Measurements from ENCODE around the gene LRRC27.

Gene LRRC27

DNA sequence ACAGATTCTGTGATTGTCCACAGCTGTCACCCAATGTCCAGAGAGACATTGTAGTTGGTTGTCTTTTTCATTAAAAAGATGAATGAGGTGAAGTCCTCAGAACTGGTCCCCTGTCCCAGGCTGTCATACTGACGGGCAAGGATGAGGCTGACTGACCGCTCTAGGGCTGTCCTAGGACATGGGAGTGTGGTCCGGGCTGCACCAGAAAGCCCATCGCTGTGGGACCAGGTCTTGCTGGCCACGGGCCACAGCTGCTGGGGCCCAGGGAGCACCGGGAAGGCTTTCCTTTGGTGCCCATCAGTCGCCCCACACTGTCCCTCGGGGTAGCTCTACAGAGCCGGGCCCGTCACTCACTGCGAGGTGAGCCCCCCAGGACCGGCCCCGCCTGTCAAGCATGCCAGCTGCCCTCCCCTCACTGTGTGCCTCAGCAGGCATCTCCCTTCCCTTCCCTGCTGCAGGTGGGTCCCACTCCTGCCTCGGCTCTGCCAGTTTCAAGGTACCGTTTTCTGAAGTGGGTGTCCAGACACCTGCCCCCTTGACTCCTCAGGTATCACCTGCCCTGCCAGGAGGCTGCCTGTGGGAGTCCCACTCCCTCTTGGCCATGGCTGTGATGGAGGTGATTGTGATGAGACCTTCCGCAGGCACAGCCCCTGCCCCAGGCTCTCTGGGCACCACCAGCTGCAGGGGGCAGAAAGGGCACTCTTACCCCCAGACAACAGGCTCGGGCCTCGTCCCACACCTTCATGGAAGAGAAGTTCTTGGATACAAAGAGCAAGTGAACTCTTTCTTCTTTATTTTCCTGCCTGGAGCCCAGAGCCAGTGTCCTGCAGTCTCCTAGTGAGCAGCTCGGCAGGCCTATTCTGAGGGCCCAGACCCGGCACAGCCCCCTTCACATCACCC is 21.7 kb downstream of the LRRC27 start:
- TF ChIP-seq, protein P1, sequence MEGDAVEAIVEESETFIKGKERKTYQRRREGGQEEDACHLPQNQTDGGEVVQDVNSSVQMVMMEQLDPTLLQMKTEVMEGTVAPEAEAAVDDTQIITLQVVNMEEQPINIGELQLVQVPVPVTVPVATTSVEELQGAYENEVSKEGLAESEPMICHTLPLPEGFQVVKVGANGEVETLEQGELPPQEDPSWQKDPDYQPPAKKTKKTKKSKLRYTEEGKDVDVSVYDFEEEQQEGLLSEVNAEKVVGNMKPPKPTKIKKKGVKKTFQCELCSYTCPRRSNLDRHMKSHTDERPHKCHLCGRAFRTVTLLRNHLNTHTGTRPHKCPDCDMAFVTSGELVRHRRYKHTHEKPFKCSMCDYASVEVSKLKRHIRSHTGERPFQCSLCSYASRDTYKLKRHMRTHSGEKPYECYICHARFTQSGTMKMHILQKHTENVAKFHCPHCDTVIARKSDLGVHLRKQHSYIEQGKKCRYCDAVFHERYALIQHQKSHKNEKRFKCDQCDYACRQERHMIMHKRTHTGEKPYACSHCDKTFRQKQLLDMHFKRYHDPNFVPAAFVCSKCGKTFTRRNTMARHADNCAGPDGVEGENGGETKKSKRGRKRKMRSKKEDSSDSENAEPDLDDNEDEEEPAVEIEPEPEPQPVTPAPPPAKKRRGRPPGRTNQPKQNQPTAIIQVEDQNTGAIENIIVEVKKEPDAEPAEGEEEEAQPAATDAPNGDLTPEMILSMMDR (conservative IDR thresholded peaks at IDR 0.05; ENCODE audit: low read depth, low read length) = no peak
- H3K4me3 ChIP-seq (ENCODE audit: low read depth, low read length) = no peak overlapping the region
- DNase-seq (ENCODE audit: low read depth) = no peak

DNA sequence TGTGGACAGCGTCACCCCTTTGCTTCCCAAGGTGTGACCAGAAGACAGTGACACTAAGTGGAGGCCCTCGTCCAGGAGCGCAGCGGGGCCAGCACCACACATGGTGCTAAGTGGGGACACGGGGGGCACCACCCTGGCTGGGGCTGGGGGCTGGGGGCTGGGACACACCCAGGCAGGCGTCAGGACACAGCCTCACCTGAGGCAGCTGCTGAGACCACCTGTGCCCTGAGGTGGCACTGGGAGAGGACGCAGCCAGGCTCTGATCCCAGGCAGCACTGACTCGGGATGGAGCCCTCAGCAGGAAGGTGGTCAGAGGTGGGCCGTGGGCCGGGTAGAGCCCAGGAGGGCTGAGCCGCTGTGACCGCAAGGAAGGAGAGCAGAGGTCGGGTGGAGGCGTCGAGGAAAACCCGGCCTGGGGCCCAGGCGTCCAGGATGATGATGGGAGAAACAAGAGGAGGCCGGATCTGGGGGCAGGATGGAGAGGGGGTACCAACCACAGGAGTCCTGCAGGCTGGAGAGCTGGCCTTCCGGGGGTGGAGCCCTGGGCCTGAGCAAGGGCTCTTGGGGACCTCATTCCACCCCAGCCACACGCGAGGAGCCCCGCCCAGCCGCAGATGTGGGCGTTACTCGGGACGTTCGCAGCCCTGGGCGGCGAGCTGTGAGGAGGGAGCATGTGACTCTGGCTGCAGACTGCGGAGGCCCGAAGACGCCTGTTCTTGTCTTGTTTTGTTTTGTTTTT is 22.5 kb downstream of the LRRC27 start:
- no peak overlapping the region for H3K4me3 ChIP-seq (ENCODE audit: low read depth, low read length)
- TF ChIP-seq, protein P1 (conservative IDR thresholded peaks at IDR 0.05; ENCODE audit: low read depth, low read length) = no peak
- no peak for DNase-seq (ENCODE audit: low read depth)

DNA sequence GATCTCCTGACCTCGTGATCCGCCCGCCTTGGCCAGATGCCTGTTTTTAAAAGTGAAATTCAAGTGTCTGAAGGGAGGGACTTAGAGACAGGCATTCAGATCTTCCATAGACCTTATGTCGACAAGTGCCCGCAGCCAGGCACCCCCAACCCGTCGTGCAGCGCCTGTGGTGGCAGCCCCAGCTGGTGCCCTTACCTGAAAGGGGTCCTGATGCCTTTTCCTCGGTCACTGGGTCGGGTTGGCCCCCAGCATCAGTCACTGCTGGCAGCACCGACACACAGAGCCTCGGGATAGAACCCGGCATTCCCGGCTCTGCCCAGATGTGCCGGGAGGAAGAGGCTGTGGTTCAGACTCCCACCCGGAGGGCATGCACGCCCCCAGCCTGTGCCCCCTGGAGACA is 23.3 kb downstream of the LRRC27 start:
- no peak for DNase-seq (ENCODE audit: low read depth)
- H3K4me3 ChIP-seq (ENCODE audit: low read depth, low read length) = no peak overlapping the region
- TF ChIP-seq, protein P1 (conservative IDR thresholded peaks at IDR 0.05; ENCODE audit: low read depth, low read length) = no peak

DNA sequence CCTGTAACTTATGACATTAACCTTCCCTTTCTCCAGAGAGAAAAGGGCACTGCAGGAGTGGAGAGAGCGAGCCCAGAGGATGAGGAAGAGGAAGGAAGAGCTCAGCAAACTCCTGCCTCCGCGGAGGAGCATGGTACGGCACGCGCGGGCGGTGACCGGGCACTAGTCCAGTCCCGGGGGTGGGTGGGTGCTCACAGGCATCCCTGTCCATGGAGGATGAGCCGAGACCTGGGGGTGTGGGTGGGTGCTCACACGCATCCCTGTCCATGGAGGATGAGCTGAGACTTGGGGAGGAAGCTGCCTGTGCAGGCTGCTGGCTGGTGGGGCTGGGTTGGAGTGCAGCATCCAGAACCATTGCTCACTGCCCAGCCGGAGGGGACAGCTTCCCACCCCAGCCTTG is 23.8 kb downstream of the LRRC27 start:
- no peak for DNase-seq (ENCODE audit: low read depth)
- TF ChIP-seq, protein P1 (conservative IDR thresholded peaks at IDR 0.05; ENCODE audit: low read depth, low read length) = no peak
- H3K4me3 ChIP-seq (ENCODE audit: low read depth, low read length) = no peak overlapping the region

DNA sequence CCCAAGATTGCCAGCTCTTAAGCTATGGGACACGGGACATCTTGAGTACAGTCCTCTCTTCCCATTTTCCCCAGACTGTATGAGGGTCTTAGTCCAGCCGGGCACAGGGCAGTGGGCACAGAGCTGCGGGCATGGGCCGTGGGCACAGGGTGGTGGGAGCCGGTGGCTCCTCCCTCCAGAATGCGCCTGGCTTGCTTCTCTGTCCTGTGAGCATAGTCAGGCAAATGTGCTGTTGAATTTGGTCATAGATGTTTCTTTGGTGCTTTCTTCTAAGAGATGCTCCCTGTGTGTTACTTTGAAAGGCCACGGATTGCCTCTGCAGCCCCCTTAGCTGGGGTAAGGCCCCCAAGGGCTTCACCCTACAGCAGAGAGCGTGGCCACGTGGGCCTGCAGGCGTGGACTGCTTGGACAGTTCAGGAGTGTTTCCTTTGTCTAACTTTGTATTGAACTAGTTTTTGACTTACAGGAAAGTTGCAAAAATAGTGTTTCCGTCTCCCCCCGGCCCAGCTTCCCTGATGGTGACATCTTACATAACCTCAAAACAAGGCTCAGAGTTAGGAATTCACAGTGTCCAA is 24.7 kb downstream of the LRRC27 start:
- no peak for DNase-seq (ENCODE audit: low read depth)
- H3K4me3 ChIP-seq (ENCODE audit: low read depth, low read length) = no peak overlapping the region
- TF ChIP-seq, protein P1 (conservative IDR thresholded peaks at IDR 0.05; ENCODE audit: low read depth, low read length) = no peak

DNA sequence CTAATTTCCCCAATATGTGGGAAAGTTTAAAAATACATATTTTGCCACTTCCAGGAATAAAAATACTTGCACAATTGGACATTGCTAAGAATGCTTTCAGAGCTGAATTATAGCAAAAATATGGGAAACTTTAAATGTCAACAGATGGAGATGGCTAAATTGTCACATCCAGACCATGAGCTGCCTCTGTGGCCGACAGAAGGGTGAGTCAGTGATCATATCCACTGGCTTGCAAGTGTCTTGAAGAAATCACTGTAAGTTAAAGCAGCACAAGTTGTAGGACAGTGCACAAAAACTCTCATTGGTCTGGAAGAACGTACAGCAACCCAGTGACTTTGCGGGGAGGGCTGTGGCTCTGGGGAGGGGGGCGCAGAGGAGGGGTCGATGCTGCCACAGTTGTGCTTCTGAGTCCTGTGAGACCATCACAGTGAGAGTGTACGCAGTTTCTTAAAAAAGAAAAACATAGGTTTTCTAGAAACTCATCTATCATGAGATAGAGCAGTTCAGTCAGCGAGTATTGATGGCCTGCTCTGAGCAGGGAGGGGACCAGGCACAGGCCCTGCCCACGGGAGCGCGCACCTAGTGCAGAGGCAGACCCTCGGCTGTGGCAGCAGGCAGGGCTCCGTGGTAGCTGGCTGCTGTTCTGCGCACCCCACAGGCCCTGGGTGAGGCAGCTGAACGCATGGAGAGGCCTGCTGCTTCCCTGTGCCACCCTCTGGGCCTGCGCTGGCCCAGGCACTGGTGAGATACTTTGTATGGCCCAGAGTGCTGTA is 25.5 kb downstream of the LRRC27 start:
- DNase-seq (ENCODE audit: low read depth) = no peak
- TF ChIP-seq, protein P1 (conservative IDR thresholded peaks at IDR 0.05; ENCODE audit: low read depth, low read length) = no peak
- no peak overlapping the region for H3K4me3 ChIP-seq (ENCODE audit: low read depth, low read length)

Measured in choroid plexus epithelial cell (primary cell).